ENCODE results near the gene VPS72.

Gene VPS72

DNA sequence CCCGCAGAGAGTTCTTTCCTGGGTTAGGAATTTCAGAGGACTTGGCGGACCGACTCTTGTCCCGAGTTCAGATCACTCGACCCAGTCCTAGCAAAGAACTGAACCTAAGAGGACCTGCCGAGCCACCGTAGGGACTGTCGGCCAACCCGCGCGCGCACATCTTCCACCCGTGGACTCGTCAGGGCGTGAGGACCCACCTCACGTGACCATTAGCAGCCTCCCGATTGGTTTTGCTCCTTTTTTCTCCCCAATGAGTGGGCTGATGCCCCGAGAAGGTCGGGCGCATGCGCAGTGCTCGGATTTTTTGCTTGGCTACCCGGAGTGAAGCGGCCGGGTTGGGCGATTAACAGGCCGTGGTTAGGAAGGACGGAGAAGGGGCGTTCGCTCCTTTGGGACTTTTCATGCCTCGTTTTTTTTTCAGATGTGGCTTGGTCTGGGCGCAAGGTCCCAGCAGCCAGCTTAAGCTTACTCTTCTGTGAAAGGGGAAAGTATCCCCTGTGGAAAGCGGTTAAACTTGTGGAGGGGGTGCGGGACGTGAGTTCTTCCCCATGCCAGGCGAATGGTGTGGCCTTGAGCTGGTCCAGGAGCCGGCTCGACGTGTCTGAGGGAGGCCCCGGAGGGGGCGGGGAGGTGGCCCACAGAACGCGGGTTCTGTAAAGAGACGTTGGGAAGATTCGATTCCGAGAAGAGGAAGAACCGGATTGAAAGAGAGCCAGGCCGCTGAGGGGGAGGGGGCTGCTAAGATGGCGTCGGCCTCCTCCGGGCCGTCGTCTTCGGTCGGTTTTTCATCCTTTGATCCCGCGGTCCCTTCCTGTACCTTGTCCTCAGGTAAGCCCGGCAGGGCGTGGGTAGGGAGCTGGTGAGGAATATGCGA, 8.5 kb upstream of the VPS72 start, which contains the start of gene PIP5K1A (continued):
- TF ChIP-seq PRDM4 (tag by site-specific recombination; IDR thresholded peaks at IDR 0.05) (no peak), ZNF660 (tag by site-specific recombination; IDR thresholded peaks at IDR 0.05) (no peak), ZNF175 (tag by site-specific recombination; IDR thresholded peaks at IDR 0.05) (no peak), ZNF133 (tag by site-specific recombination; IDR thresholded peaks at IDR 0.05) (no peak), ZNF560 (tag by site-specific recombination; IDR thresholded peaks at IDR 0.05; ENCODE audit: borderline replicate concordance) (no peak), ZSCAN18 (tag by site-specific recombination; IDR thresholded peaks at IDR 0.05) (no peak), AEBP2 (tag by site-specific recombination; IDR thresholded peaks at IDR 0.05; ENCODE audit: borderline replicate concordance) (no peak), SETDB1 (IDR thresholded peaks at IDR 0.05; ENCODE audit: insufficient read length, low read length) (no peak), GLIS2 (tag by site-specific recombination; IDR thresholded peaks at IDR 0.05) (no peak; the same call in 1 of the 2 replicates), ZSCAN23 (tag by site-specific recombination; IDR thresholded peaks at IDR 0.05) (no peak), ZNF623 (tag by site-specific recombination; IDR thresholded peaks at IDR 0.05) (no peak), ZNF549 (tag by site-specific recombination; IDR thresholded peaks at IDR 0.05) (no peak), PRDM6 (tag by site-specific recombination; IDR thresholded peaks at IDR 0.05) (no peak), ZNF174 (tag by site-specific recombination; IDR thresholded peaks at IDR 0.05) (no peak), ZNF433 (tag by site-specific recombination; IDR thresholded peaks at IDR 0.05; ENCODE audit: low read depth) (no peak), ZNF274 (IDR thresholded peaks at IDR 0.05; ENCODE audit: low read length) (no peak), ZNF274 (tag by site-specific recombination; IDR thresholded peaks at IDR 0.05; ENCODE audit: borderline replicate concordance) (no peak), CTCF (tag by site-specific recombination; IDR thresholded peaks at IDR 0.05) (no peak), HOXC10 (CRISPR knock-in tag; IDR thresholded peaks at IDR 0.05) (no peak), KLF9 (tag by site-specific recombination; IDR thresholded peaks at IDR 0.05; ENCODE audit: low read depth) (peak; percentile 46; the same call in 1 of the 2 replicates), ZNF140 (tag by site-specific recombination; IDR thresholded peaks at IDR 0.05) (no peak), GLIS1 (tag by site-specific recombination; IDR thresholded peaks at IDR 0.05) (no peak), ZBTB20 (tag by site-specific recombination; IDR thresholded peaks at IDR 0.05) (no peak), ZNF155 (tag by site-specific recombination; IDR thresholded peaks at IDR 0.05) (no peak), ZBTB7A (tag by site-specific recombination; IDR thresholded peaks at IDR 0.05; ENCODE audit: low read depth) (peak; percentile 13; the same call in 1 of the 2 replicates), YY1 (tag by site-specific recombination; IDR thresholded peaks at IDR 0.05) (peak; percentile 86), ZBTB1 (tag by site-specific recombination; IDR thresholded peaks at IDR 0.05) (no peak)
- TF ChIP-seq, protein P1, sequence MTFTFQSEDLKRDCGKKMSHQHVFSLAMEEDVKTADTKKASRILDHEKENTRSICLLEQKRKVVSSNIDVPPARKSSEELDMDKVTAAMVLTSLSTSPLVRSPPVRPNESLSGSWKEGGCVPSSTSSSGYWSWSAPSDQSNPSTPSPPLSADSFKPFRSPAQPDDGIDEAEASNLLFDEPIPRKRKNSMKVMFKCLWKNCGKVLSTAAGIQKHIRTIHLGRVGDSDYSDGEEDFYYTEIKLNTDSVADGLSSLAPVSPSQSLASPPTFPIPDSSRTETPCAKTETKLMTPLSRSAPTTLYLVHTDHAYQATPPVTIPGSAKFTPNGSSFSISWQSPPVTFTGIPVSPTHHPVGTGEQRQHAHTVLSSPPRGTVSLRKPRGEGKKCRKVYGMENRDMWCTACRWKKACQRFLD (tag by site-specific recombination; IDR thresholded peaks at IDR 0.05), result no peak
- TF ChIP-seq, protein P2, sequence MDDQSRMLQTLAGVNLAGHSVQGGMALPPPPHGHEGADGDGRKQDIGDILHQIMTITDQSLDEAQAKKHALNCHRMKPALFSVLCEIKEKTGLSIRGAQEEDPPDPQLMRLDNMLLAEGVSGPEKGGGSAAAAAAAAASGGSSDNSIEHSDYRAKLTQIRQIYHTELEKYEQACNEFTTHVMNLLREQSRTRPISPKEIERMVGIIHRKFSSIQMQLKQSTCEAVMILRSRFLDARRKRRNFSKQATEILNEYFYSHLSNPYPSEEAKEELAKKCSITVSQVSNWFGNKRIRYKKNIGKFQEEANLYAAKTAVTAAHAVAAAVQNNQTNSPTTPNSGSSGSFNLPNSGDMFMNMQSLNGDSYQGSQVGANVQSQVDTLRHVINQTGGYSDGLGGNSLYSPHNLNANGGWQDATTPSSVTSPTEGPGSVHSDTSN (CRISPR knock-in tag; IDR thresholded peaks at IDR 0.05), result no peak
